K562 (cell line): ENCODE data around the gene EGLN3. TPM values are rescaled to one million over a fixed set of nuclear protein-coding genes. Genes with fewer than 3 reads are reported as not detected.
A peak's percentile ranks its signal among the peaks of the same experiment; 100 is the strongest.
"Not testable (repeated sequence)": the region's sequence is repeated elsewhere in the genome, so short reads cannot be mapped to it uniquely, and the experiment has no call there.

Experiments
- ATAC-seq: fragments of 200-7000 bp; cut with Tn5 transposase; 3 replicates; pipeline ENCODE4 v1.9.1; 2020; ENCODE audit warnings: moderate library complexity
- BruUV-seq: library from RNA; stranded (reverse); fragments of 400-500 nt; replicated peaks from 2 replicates; lab custom pipeline; 2021; lab: Mats Ljungman, UMichigan
- CTCF ChIA-PET: fragments of 300-600 bp; formaldehyde crosslinking; extraction: SDS; loops from one replicate; lab custom pipeline; 2021; ENCODE audit warnings: low intra/inter-chr PET ratio; lab: Yijun Ruan, JAX
- POLR2A ChIA-PET: fragments of 300-600, 350-650 bp; sonication (Branson Sonifier 250); formaldehyde crosslinking; extraction: SDS; loops from one replicate; lab custom pipeline; 2021; ENCODE audit warnings: antibody characterized with exemption, inconsistent platforms; lab: Yijun Ruan, JAX
- DNase-seq, 4 experiments: peaks; one replicate each; pipeline versions ENCODE4 v3.0.0 to v3.0.0-alpha.2; 2011 to 2018; ENCODE audit warnings: low spot score in 3 of 4, mixed read lengths in 3 of 4; ENCODE audit errors: extremely low read depth in 1 of 4
- FAIRE-seq: peaks from 2 replicates; lab custom pipeline; 2011; peaks lifted over from hg19 to GRCh38; lab: Jason Lieb, UNC
- H2AFZ ChIP-seq: 2 replicates; pipeline ENCODE4 v1.6.0; 2011; ENCODE audit warnings: low read depth, low read length, control low read depth, inconsistent platforms
- H3K27ac ChIP-seq: fragments of 200-600 bp; 3 replicates; pipeline ENCODE4 v1.8.0; 2011; ENCODE audit warnings: low read depth, mild to moderate bottlenecking, control low read depth, inconsistent platforms, low read length, moderate library complexity, mixed read lengths; ENCODE audit errors: extremely low read depth
- H3K27me3 ChIP-seq, 2 experiments: fragments of 300-600 bp in 1 of 2; 2 replicates in 1 of 2; 3 replicates in 1 of 2; pipeline versions ENCODE4 v1.6.0 to v1.8.0; 2011; ENCODE audit warnings: inconsistent platforms in 2 of 2, low read length in 2 of 2, mild to moderate bottlenecking in 1 of 2, mixed read lengths in 1 of 2, moderate library complexity in 1 of 2; ENCODE audit not compliant: control insufficient read depth in 2 of 2, insufficient read depth in 2 of 2
- H3K36me3 ChIP-seq: fragments of 300-600 bp; 3 replicates; pipeline ENCODE4 v1.8.0; 2011; ENCODE audit warnings: mild to moderate bottlenecking, low read length, inconsistent platforms; ENCODE audit not compliant: control insufficient read depth, insufficient read depth
- H3K4me1 ChIP-seq, 2 experiments: fragments of 200-600 bp in 1 of 2; replicated peaks in 1 of 2; 2 replicates in 1 of 2; 3 replicates in 1 of 2; pipeline versions ENCODE4 v1.5.1 to v1.8.0; 2011; ENCODE audit warnings: inconsistent platforms in 2 of 2, low read length in 2 of 2, mild to moderate bottlenecking in 1 of 2, mixed read lengths in 1 of 2, moderate library complexity in 1 of 2; ENCODE audit not compliant: control insufficient read depth in 2 of 2, insufficient read depth in 2 of 2
- H3K4me2 ChIP-seq: 2 replicates; pipeline ENCODE4 v1.6.1; 2011; ENCODE audit warnings: low read length, control low read depth, inconsistent platforms, mixed read lengths; ENCODE audit not compliant: insufficient read depth
- H3K4me3 ChIP-seq: fragments of 200-600 bp; sonication (generic), shearing (Covaris generic); 2 replicates; pipeline ENCODE4 v1.5.1; 2016; ENCODE audit warnings: control low read depth, inconsistent platforms
- H3K79me2 ChIP-seq: fragments of 200-600 bp; 3 replicates; pipeline ENCODE4 v1.8.0; 2011; ENCODE audit warnings: low read length, inconsistent platforms; ENCODE audit not compliant: control insufficient read depth, insufficient read depth
- H3K9ac ChIP-seq, 2 experiments: 2 replicates each; pipeline versions ENCODE4 v1.6.0 to v1.6.1; 2011; ENCODE audit warnings: low read depth in 2 of 2, low read length in 2 of 2, control low read depth in 1 of 2, inconsistent platforms in 1 of 2, mild to moderate bottlenecking in 1 of 2, mixed read lengths in 1 of 2; ENCODE audit not compliant: insufficient read depth in 1 of 2
- H3K9me1 ChIP-seq: one replicate; pipeline ENCODE4 v1.6.0; 2011; ENCODE audit warnings: inconsistent platforms, mild to moderate bottlenecking, low read length, moderate library complexity; ENCODE audit not compliant: control insufficient read depth, insufficient read depth
- H3K9me3 ChIP-seq: replicated peaks from 2 replicates; pipeline ENCODE4 v1.5.1; 2011; ENCODE audit warnings: low read depth, low read length, inconsistent platforms; ENCODE audit not compliant: control insufficient read depth, insufficient read depth
- H4K20me1 ChIP-seq: replicated peaks from 2 replicates; pipeline ENCODE4 v1.6.1; 2011; ENCODE audit warnings: low read length, inconsistent platforms, mixed read lengths; ENCODE audit not compliant: control insufficient read depth, insufficient read depth
- BCOR ChIP-seq: fragments of 450-650 bp; IDR thresholded peaks from 2 replicates; pipeline ENCODE4 v1.6.1; 2016
- KAT7 ChIP-seq: sonication (generic); formaldehyde crosslinking; IDR thresholded peaks from 2 replicates; pipeline ENCODE4 v1.8.0; 2022; ENCODE audit warnings: missing genetic modification reagents, mild to moderate bottlenecking, borderline replicate concordance
- KDM1A ChIP-seq, 2 experiments: fragments of 450-650 bp; IDR thresholded peaks; 2 replicates each; pipeline ENCODE4 v1.6.1; 2016; ENCODE audit warnings: mild to moderate bottlenecking in 2 of 2
- NFIC ChIP-seq: fragments of 450-650 bp; IDR thresholded peaks from 2 replicates; pipeline ENCODE4 v1.6.1; 2017; ENCODE audit warnings: mild to moderate bottlenecking, inconsistent platforms
- RBM25 ChIP-seq: fragments of 200-400 bp; formaldehyde crosslinking; IDR thresholded peaks from 2 replicates; pipeline ENCODE4 v1.6.1; 2018; ENCODE audit warnings: low read length, low read depth, moderate library complexity; ENCODE audit not compliant: severe bottlenecking
- ZNF146 ChIP-seq: IDR thresholded peaks from one replicate; pipeline ENCODE4 v1.6.1; 2018; ENCODE audit warnings: missing compliant biosample characterization; ENCODE audit not compliant: unreplicated experiment
- ZNF431 ChIP-seq: sonication (generic); formaldehyde crosslinking; IDR thresholded peaks from 2 replicates; pipeline ENCODE4 v1.8.0; 2022; ENCODE audit warnings: mild to moderate bottlenecking, missing genetic modification reagents
- WGBS: fragments of 100-300 bp; shearing (Covaris generic); methylation state at CpG from one replicate; pipeline ENCODE4 v1.1.6; 2016; ENCODE audit warnings: low coverage, mixed read lengths; ENCODE audit not compliant: insufficient coverage; ENCODE audit errors: missing lambda C conversion rate; 5-methylcytosine and 5-hydroxymethylcytosine counted together
- in situ Hi-C: fragments of 300-500 bp; cut with MboI; formaldehyde crosslinking; loops from 4 replicates; pipeline ENCODE4 v1.15.0; 2018; ENCODE audit warnings: inconsistent platforms, mixed read lengths
- intact Hi-C: fragments of 100-400 bp; cut with micrococcal nuclease; formaldehyde crosslinking; loops from 2 replicates; pipeline ENCODE4 v1.14.2; 2022
- polyA plus RNA-seq, 8 experiments: library from polyadenylated mRNA; depleted of rRNA in 4 of 8; stranded (reverse) in 5 of 8; unstranded in 3 of 8; fragments of >200 nt; fragmentation: Nextera tagmentation in 2 of 8; fragmentation: Illumina TruSeq in 1 of 8; extraction: Ambion mirVana in 2 of 8; extraction: Trizol in 1 of 8; gene quantifications; 2 replicates each; pipeline versions ENCODE4 v1.2.1 to v1.2.3, GENCODE V29; 2011 to 2014; ENCODE audit warnings: inconsistent platforms in 1 of 8, missing spikeins in 1 of 8
- total RNA-seq, 7 experiments: library from RNA; depleted of rRNA in 6 of 7; stranded (reverse); fragments of >200 nt in 6 of 7; fragmentation: Illumina TruSeq in 2 of 7; extraction: Trizol in 2 of 7; gene quantifications; 2 replicates each; pipeline versions ENCODE4 v1.2.1 to v1.2.3, GENCODE V29; 2011 to 2021; ENCODE audit warnings: low replicate concordance in 1 of 7

EGLN3 gene
- total and polyA plus RNA-seq, 9 of the 15 experiments (the other 6 are each of a cell fraction or from before 2014, with no cell fraction given) = 2.5 to 87.6 (median 5.8) TPM

GRCh38 chr14:33962466-33962865, 11.6 kb upstream of the EGLN3 start:
- TF ChIP-seq ZNF146 (CRISPR knock-in tag) = peak; percentile 93
- TF ChIP-seq KDM1A (IDR thresholded peaks at IDR 0.05) = peak in 1 of 2 experiments; percentile 38; a peak in 1 of 4 replicates
- TF ChIP-seq BCOR = peak; percentile 71; the same call in 1 of the 2 replicates
- TF ChIP-seq RBM25 = peak; percentile 47
- POLR2A ChIA-PET, H3K9me3 ChIP-seq, H4K20me1 ChIP-seq, H3K27ac ChIP-seq, H3K4me2 ChIP-seq, BruUV-seq, FAIRE-seq, H3K36me3 ChIP-seq, H3K9ac ChIP-seq, H2AFZ ChIP-seq, DNase-seq, H3K9me1 ChIP-seq, ATAC-seq, H3K79me2 ChIP-seq, H3K27me3 ChIP-seq, H3K4me3 ChIP-seq: not testable (repeated sequence)
- intact Hi-C loops = loop anchor here (5.0 kb wide), 2 partner anchors 70 to 135 kb away; no protein-coding TSS in a partner anchor
- CTCF ChIA-PET = interaction anchor here (0.5 kb wide), 1 partner anchor 15 kb away, joined by 3 read pairs; no protein-coding TSS in a partner anchor
- H3K4me1 ChIP-seq = peaks cover 10 to 38% of the 10 kb centered on the region in 2 experiments; a peak in 4 of 5 replicates
- 38% methylated on average over 5 of the region's 5 CpGs for WGBS
- in situ Hi-C loops = loop anchor here (10.0 kb wide), 1 partner anchor 262 kb away; no protein-coding TSS in a partner anchor

- H4K20me1 ChIP-seq = no peaks in the 10 kb centered on the region
- H3K4me2 ChIP-seq = no peak overlapping the region
- H3K9me1 ChIP-seq = no peaks in the 10 kb centered on the region
- H3K36me3 ChIP-seq = no peaks in the 10 kb centered on the region
- POLR2A ChIA-PET = no interaction called here
- H3K27me3 ChIP-seq = no peaks in the 10 kb centered on the region
- H3K27ac ChIP-seq = no peak overlapping the region
- no peaks in the 10 kb centered on the region for H3K79me2 ChIP-seq
- in situ Hi-C loops = loop anchor here (10.0 kb wide), 1 partner anchor 263 kb away; no protein-coding TSS in a partner anchor
- FAIRE-seq (no peak), DNase-seq (no peak), ATAC-seq (no peak)
- peaks cover 4% of the 10 kb centered on the region; the same call in 1 of the 2 replicates for H3K9me3 ChIP-seq
- H3K9ac ChIP-seq = no peak overlapping the region
- H3K4me3 ChIP-seq = no peak overlapping the region
- 38% methylated on average over 3 of the region's 3 CpGs for WGBS
- H2AFZ ChIP-seq = no peak overlapping the region
- TF ChIP-seq NFIC (peak; percentile 3), ZNF431 (CRISPR knock-in tag) (no peak), KAT7 (CRISPR knock-in tag) (no peak)
- TF ChIP-seq, all 486 proteins: peak for 1
- CTCF ChIA-PET = interaction anchor here (0.5 kb wide), 1 partner anchor 15 kb away, joined by 3 read pairs; no protein-coding TSS in a partner anchor
- peaks cover 10 to 38% of the 10 kb centered on the region in 2 experiments; a peak in 4 of 5 replicates for H3K4me1 ChIP-seq
- intact Hi-C loops = loop anchor here (5.0 kb wide), 2 partner anchors 70 to 135 kb away; no protein-coding TSS in a partner anchor
- no TSS peak for BruUV-seq
These were observed 11.1 kb upstream of the EGLN3 start for GRCh38 chr14:33962016-33962415.
